Measurements from ENCODE around the gene RFNG. TPM values are rescaled to one million over a fixed set of nuclear protein-coding genes. Genes with fewer than 3 reads are reported as not detected.

The RFNG gene
- total and polyA plus RNA-seq, 2 of the 13 experiments (the other 11 are each of a cell fraction or from before 2014, with no cell fraction given), result 61.4 to 64.0 TPM

GRCh38 chr17:82056729-82057621 is 5.4 kb upstream of the RFNG start (continued):
- TF ChIP-seq ZBTB21 (CRISPR knock-in tag; IDR thresholded peaks at IDR 0.05) (no peak), ZMAT3 (CRISPR knock-in tag; conservative IDR thresholded peaks at IDR 0.05) (peak; percentile 83), HCFC1 (IDR thresholded peaks at IDR 0.05; ENCODE audit: low read depth, low read length) (no peak), ARID3A (IDR thresholded peaks at IDR 0.05; ENCODE audit: low read depth, low read length) (no peak), ZKSCAN8 (CRISPR knock-in tag; IDR thresholded peaks at IDR 0.05; ENCODE audit: borderline replicate concordance) (peak; percentile 41; the same call in 1 of the 2 replicates), ZBTB20 (CRISPR knock-in tag; IDR thresholded peaks at IDR 0.05; ENCODE audit: borderline replicate concordance, low read depth) (no peak; the same call in 1 of the 2 replicates), SETDB1 (CRISPR knock-in tag; IDR thresholded peaks at IDR 0.05; ENCODE audit: borderline replicate concordance) (no peak), PAXIP1 (CRISPR knock-in tag; conservative IDR thresholded peaks at IDR 0.05) (peak; percentile 96), STAG1 (CRISPR knock-in tag; IDR thresholded peaks at IDR 0.05) (no peak), ZNF766 (CRISPR knock-in tag; IDR thresholded peaks at IDR 0.05; ENCODE audit: borderline replicate concordance) (no peak; the same call in 1 of the 2 replicates), ZSCAN9 (CRISPR knock-in tag; IDR thresholded peaks at IDR 0.05; ENCODE audit: borderline replicate concordance) (peak; percentile 58; the same call in 1 of the 2 replicates), ZC3H4 (CRISPR knock-in tag; IDR thresholded peaks at IDR 0.05; ENCODE audit: borderline replicate concordance) (no peak), PRMT3 (CRISPR knock-in tag; IDR thresholded peaks at IDR 0.05; ENCODE audit: borderline replicate concordance, low read depth) (no peak), NRL (CRISPR knock-in tag; IDR thresholded peaks at IDR 0.05; ENCODE audit: borderline replicate concordance) (no peak; the same call in 1 of the 2 replicates), LCORL (IDR thresholded peaks at IDR 0.05) (no peak), LCORL (CRISPR knock-in tag; IDR thresholded peaks at IDR 0.05) (peak; percentile 92)
- TF ChIP-seq, protein P1, sequence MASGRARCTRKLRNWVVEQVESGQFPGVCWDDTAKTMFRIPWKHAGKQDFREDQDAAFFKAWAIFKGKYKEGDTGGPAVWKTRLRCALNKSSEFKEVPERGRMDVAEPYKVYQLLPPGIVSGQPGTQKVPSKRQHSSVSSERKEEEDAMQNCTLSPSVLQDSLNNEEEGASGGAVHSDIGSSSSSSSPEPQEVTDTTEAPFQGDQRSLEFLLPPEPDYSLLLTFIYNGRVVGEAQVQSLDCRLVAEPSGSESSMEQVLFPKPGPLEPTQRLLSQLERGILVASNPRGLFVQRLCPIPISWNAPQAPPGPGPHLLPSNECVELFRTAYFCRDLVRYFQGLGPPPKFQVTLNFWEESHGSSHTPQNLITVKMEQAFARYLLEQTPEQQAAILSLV (CRISPR knock-in tag; IDR thresholded peaks at IDR 0.05; ENCODE audit: borderline replicate concordance), result 0 out of 2 replicates have a peak, but pooled peaks have one; percentile 11
- TF ChIP-seq, protein P2, sequence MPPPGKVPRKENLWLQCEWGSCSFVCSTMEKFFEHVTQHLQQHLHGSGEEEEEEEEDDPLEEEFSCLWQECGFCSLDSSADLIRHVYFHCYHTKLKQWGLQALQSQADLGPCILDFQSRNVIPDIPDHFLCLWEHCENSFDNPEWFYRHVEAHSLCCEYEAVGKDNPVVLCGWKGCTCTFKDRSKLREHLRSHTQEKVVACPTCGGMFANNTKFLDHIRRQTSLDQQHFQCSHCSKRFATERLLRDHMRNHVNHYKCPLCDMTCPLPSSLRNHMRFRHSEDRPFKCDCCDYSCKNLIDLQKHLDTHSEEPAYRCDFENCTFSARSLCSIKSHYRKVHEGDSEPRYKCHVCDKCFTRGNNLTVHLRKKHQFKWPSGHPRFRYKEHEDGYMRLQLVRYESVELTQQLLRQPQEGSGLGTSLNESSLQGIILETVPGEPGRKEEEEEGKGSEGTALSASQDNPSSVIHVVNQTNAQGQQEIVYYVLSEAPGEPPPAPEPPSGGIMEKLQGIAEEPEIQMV (CRISPR knock-in tag; IDR thresholded peaks at IDR 0.05; ENCODE audit: low read depth), result peak; percentile 73
- TF ChIP-seq, protein P3, sequence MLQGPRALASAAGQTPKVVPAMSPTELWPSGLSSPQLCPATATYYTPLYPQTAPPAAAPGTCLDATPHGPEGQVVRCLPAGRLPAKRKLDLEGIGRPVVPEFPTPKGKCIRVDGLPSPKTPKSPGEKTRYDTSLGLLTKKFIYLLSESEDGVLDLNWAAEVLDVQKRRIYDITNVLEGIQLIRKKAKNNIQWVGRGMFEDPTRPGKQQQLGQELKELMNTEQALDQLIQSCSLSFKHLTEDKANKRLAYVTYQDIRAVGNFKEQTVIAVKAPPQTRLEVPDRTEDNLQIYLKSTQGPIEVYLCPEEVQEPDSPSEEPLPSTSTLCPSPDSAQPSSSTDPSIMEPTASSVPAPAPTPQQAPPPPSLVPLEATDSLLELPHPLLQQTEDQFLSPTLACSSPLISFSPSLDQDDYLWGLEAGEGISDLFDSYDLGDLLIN (CRISPR knock-in tag; IDR thresholded peaks at IDR 0.05; ENCODE audit: borderline replicate concordance), result no peak
